Breast epithelium (tissue), 4 donors: ENCODE data around the gene TMEM38A. TPM values are rescaled to one million over a fixed set of nuclear protein-coding genes. Genes with fewer than 3 reads are reported as not detected.
A peak's percentile ranks its signal among the peaks of the same experiment; 100 is the strongest.

Experiments used
- DNase-seq, 2 donors: peaks; one replicate each; pipeline ENCODE4 v3.0.0-alpha.2; 2019; ENCODE audit warnings: low spot score in 2 of 2
- H3K27ac ChIP-seq, 2 donors: fragments of 200-600 bp; sonication (generic) in 1 of 2; one replicate each; pipeline ENCODE4 v1.5.1; 2016 to 2019; ENCODE audit warnings: mild to moderate bottlenecking in 1 of 2
- H3K27me3 ChIP-seq, 2 donors: fragments of 200-600 bp; sonication (generic) in 1 of 2; one replicate each; pipeline versions ENCODE4 v1.5.1 to v1.6.0; 2017 to 2019; ENCODE audit warnings: control low read depth in 1 of 2, mild to moderate bottlenecking in 1 of 2
- H3K36me3 ChIP-seq: fragments of 200-600 bp; one replicate; pipeline ENCODE4 v1.5.1; 2019
- H3K4me1 ChIP-seq, 2 donors: fragments of 200-600 bp; sonication (generic); one replicate each; pipeline ENCODE4 v1.5.1; 2016 to 2019; ENCODE audit warnings: control low read depth in 1 of 2
- H3K4me3 ChIP-seq, 3 donors: fragments of 200-600 bp; sonication (generic); 1 replicate in 2 of 3; 2 replicates in 1 of 3; pipeline ENCODE4 v1.5.1; 2016 to 2019; ENCODE audit warnings: mild to moderate bottlenecking in 3 of 3, moderate library complexity in 2 of 3
- H3K9me3 ChIP-seq, 2 donors: fragments of 200-600 bp; sonication (generic) in 1 of 2; one replicate each; pipeline ENCODE4 v1.5.1; 2016 to 2019; ENCODE audit warnings: control low read depth in 1 of 2
- CTCF ChIP-seq, 3 donors: fragments of 450-650 bp; IDR thresholded peaks; one replicate each; pipeline ENCODE4 v1.5.1; 2016 to 2017; ENCODE audit warnings: antibody characterized with exemption in 3 of 3, mild to moderate bottlenecking in 3 of 3, moderate library complexity in 3 of 3
- POLR2A ChIP-seq: fragments of 450-650 bp; IDR thresholded peaks from one replicate; pipeline ENCODE4 v1.6.1; 2016; ENCODE audit warnings: antibody characterized with exemption, mild to moderate bottlenecking, moderate library complexity
- POLR2AphosphoS5 ChIP-seq, 3 donors: sonication (generic); formaldehyde crosslinking; IDR thresholded peaks; one replicate each; pipeline ENCODE4 v1.6.1; 2017; ENCODE audit warnings: antibody characterized with exemption in 3 of 3
- intact Hi-C: fragments of 100-400 bp; cut with DNase I; formaldehyde crosslinking; loops from one replicate; pipeline ENCODE4 v1.15.1; 2023; ENCODE audit warnings: low total_unique reads
- total RNA-seq, 3 donors: library from RNA; depleted of rRNA; stranded (reverse); fragments of >200 nt; gene quantifications; one replicate each; pipeline ENCODE4 v1.1.0, GENCODE V29; 2016

Gene TMEM38A
- total RNA-seq, 3 donors from 2014 or later = 2.9 to 5.0 (median 3.1) TPM

DNA sequence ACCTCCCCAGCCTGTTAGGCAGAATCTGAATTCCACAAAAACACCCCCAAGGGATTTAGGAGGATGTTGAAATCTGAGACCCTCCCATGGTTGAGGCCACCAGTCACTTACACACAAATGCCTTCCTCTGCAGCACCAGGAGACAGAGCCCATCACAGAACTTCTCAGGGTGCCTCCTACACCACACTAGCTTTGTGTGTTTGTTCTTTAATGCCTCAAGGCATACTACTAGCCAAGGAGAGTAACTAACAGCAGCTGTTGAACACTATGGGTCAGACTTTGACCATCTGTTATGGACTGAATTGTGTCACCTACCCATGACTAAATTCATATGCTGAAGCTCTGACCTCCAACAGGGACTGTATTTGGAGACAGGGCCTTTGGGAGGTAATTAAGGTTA, 23.4 kb upstream of the TMEM38A start:
- peak overlapping the region in 1 of 2 donors; percentile 26 for H3K27ac ChIP-seq
- no peaks in the 10 kb centered on the region for H3K4me1 ChIP-seq
- H3K27me3 ChIP-seq = no peaks in the 10 kb centered on the region
- H3K9me3 ChIP-seq = no peaks in the 10 kb centered on the region
- TF ChIP-seq POLR2A = no peak
- TF ChIP-seq CTCF (IDR thresholded peaks at IDR 0.05) = no peak
- no peak for TF ChIP-seq POLR2AphosphoS5 (IDR thresholded peaks at IDR 0.05)
- intact Hi-C loops = no loop called here
- no peak overlapping the region for H3K4me3 ChIP-seq
- DNase-seq = no peak
- H3K36me3 ChIP-seq = no peaks in the 10 kb centered on the region

DNA sequence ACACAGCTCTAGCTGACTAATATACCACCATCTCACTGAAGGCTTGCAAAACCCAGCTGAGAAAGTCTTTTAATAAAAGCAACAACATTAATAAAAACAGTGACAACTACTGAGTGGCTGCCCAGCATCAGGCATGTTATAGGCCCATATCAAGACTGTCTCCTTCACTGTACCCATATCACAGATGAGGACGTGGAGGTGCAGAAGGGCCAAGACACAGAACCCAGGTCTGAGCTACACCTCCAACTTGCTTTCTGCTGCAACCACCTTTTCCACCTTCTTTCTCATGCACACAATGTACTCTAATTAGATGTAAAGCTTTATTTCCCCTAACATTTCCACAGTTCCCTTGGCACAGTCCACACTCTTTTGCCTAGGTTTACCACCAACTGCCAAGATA, 22.3 kb upstream of the TMEM38A start:
- H3K27ac ChIP-seq = no peak overlapping the region
- no peaks in the 10 kb centered on the region for H3K36me3 ChIP-seq
- intact Hi-C loops = no loop called here
- TF ChIP-seq CTCF (IDR thresholded peaks at IDR 0.05) = no peak
- no peak for TF ChIP-seq POLR2AphosphoS5 (IDR thresholded peaks at IDR 0.05)
- no peak for TF ChIP-seq POLR2A
- H3K4me1 ChIP-seq = no peaks in the 10 kb centered on the region
- no peaks in the 10 kb centered on the region for H3K9me3 ChIP-seq
- H3K27me3 ChIP-seq = no peaks in the 10 kb centered on the region
- no peak for DNase-seq
- H3K4me3 ChIP-seq = no peak overlapping the region

GRCh38 chr19:16640951-16641350, 20.0 kb upstream of the TMEM38A start:
- Histone ChIP-seq H3K36me3 (no peaks in the 10 kb centered on the region), H3K27me3 (no peaks in the 10 kb centered on the region), H3K27ac (no peak overlapping the region), H3K4me1 (no peaks in the 10 kb centered on the region), H3K9me3 (no peaks in the 10 kb centered on the region), H3K4me3 (no peak overlapping the region)
- intact Hi-C loops = no loop called here
- DNase-seq = no peak
- TF ChIP-seq CTCF (IDR thresholded peaks at IDR 0.05) = no peak
- TF ChIP-seq POLR2AphosphoS5 (IDR thresholded peaks at IDR 0.05) = no peak

DNA sequence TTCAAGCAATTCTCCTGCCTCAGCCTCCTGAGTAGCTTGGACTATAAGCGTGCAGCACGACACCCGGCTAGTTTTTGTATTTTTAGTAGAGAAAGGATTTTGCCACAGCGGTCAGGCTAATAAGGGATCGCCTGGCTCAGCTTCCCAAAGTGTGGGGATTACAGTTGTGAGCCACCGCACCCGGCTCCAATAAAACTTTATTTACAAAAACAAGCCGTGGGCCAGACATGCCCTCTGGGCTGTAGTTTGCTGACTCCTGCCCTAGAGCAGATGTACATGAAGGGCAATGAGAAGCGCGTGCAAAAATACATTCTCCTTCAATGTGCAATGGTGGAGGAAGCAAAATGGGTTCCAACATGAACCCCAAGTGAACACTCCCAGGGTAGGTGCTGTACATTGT, 19.2 kb upstream of the TMEM38A start:
- Histone ChIP-seq H3K4me1 (no peaks in the 10 kb centered on the region), H3K36me3 (no peaks in the 10 kb centered on the region), H3K27ac (no peak overlapping the region), H3K4me3 (no peak overlapping the region), H3K27me3 (no peaks in the 10 kb centered on the region), H3K9me3 (no peaks in the 10 kb centered on the region)
- intact Hi-C loops = no loop called here
- TF ChIP-seq CTCF (IDR thresholded peaks at IDR 0.05) (no peak), POLR2AphosphoS5 (IDR thresholded peaks at IDR 0.05) (no peak), POLR2A (no peak)
- DNase-seq = no peak

DNA sequence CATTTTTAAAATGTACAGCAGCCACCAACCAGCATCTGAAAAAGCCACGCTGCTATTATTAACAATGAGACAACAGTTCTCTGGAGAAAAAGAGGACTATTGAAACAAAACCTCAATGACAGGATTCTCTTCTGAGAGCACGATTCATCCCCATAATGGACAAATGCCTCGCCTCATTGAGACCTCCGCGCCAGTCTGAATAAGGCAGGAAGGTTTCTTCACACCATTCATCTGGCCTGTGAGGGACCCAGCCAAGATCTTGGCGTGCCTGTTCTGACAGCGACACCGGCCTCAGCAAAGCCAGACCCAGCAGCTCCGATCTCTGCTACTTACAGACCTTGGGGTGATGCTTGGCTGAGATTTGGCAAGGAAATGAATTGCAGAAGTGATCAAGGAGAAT, 15.8 kb upstream of the TMEM38A start:
- H3K4me1 ChIP-seq = no peaks in the 10 kb centered on the region
- TF ChIP-seq POLR2AphosphoS5 (IDR thresholded peaks at IDR 0.05) (no peak), CTCF (IDR thresholded peaks at IDR 0.05) (no peak), POLR2A (no peak)
- no peaks in the 10 kb centered on the region for H3K9me3 ChIP-seq
- no peak for DNase-seq
- intact Hi-C loops = no loop called here
- no peak overlapping the region for H3K27ac ChIP-seq
- H3K36me3 ChIP-seq = no peaks in the 10 kb centered on the region
- no peaks in the 10 kb centered on the region for H3K27me3 ChIP-seq
- no peak overlapping the region for H3K4me3 ChIP-seq
